Skeletal muscle cell (primary cell): ENCODE results near the gene NT5E.
"Not testable (repeated sequence)": the region's sequence is repeated elsewhere in the genome, so short reads cannot be mapped to it uniquely, and the experiment has no call there.

ENCODE experiments used
- DNase-seq: peaks from one replicate; pipeline ENCODE4 v3.0.0-alpha.2; 2010; ENCODE audit warnings: low read depth
- H3K4me3 ChIP-seq: 2 replicates; pipeline ENCODE4 v1.5.1; 2011; ENCODE audit warnings: low read depth, mild to moderate bottlenecking, control low read depth, low read length, moderate library complexity

The NT5E gene

GRCh38 chr6:85449818-85450759 lies at the start of gene NT5E:
Gene NT5E (plus strand): TSS chr6:85450083. CDS start chr6:85450140, 57 bp downstream.
- H3K4me3 ChIP-seq = peak within 1 kb of the TSS; percentile 74
- DNase-seq = no peak

GRCh38 chr6:85400331-85400730 lies 49.6 kb upstream of the NT5E start:
- DNase-seq = no peak
- no peak overlapping the region for H3K4me3 ChIP-seq

DNA sequence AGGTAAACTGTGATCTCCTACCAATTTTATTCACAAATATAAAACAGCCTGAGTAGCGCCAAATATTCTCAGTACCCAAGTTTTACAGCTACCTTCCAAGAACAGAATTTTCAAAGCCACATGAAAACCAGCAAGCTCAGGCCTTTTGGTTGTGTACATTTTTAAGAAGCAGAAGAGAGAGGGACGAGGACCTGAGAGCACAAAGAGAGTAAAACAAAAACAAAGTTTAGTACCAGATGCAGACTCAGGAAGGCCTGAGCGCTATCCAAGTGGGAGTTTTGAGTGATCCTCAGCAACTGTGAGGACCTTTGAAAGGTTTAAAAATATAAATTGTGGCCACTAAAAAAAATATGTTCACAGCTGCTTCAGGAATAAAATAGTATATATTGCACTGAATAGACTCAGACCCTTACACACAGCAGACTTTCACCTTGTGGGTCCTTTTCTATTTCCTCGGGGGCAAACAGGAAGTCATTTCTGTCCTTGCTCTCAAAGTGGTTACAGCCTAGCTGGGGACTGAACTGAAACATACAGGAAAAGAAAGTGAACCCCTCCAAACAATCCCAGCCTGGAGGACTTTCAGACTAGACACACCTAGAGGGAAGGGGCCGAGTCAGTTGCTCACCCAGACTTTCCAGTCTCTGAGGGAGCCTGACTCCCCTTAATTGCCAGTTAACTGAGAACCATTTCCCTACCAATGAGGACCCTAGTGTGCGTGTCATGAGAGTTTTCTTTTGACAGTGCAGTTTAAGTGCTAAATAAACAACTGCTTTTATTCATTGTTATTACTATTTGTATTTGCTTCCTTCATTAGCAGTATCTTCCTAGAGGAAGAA lies 48.5 kb upstream of the NT5E start:
- no peak for DNase-seq
- H3K4me3 ChIP-seq = no peak overlapping the region

- no peak for DNase-seq
- H3K4me3 ChIP-seq = no peak overlapping the region
These were observed 47.8 kb upstream of the NT5E start for GRCh38 chr6:85402071-85402470.

DNA sequence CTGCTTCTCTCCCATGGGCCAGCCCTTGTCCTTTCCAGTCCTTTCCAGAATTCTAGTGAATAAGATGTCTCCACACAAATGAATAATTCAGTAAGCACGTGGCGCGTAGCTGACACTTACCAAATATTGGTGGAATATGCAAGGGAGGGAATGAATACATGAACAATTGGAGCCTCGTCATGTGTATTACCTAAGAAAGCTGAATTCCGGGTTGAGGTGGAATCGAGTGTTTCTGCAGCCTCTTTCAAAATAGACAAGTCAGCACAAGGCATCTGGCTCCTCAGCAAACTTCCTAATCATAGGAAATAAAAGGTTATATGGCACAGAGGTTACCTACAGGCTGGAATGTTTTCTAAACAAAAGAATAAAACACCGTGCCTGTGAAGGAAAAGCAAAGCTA lies 47.0 kb upstream of the NT5E start:
- DNase-seq = no peak
- H3K4me3 ChIP-seq = no peak overlapping the region

DNA sequence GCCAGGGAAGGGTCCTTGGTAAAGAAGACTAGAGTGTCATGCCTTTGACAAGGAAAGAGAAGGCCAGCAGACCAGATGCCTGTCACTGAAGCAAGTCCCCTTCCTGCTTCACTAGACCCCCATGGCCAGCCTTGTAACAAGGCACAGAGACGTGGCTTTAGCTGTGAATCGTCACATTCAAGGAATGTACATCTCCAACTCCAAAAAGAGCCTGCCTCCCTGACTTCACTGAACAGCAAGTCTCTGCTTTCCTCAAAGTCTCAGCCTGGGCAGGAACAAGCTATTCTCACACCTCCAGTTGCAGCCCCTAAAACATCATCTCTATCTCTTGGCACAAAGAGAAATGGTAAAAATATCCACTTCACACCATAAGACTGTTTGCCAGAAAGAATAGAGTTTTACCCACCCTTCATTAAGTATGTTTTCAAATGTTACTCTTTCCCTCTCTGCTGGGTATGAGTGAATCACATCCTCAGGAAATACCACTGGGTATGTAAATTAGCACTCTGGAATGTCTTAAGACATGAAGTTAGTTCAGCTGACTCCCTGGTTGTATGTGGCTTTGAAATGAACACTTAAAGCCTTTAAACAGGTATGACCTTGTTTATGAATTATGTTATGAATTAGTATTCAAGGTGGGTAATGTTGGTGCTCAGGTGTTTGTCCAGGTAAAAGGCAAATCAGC lies 46.4 kb upstream of the NT5E start:
- DNase-seq = peak; percentile 73

GRCh38 chr6:85404016-85404563 lies 45.8 kb upstream of the NT5E start:
- H3K4me3 ChIP-seq = not testable (repeated sequence)
- peak; percentile 36 for DNase-seq

More for the DNA sequence above, 46.4 kb upstream of the NT5E start:
- no peak overlapping the region for H3K4me3 ChIP-seq

DNA sequence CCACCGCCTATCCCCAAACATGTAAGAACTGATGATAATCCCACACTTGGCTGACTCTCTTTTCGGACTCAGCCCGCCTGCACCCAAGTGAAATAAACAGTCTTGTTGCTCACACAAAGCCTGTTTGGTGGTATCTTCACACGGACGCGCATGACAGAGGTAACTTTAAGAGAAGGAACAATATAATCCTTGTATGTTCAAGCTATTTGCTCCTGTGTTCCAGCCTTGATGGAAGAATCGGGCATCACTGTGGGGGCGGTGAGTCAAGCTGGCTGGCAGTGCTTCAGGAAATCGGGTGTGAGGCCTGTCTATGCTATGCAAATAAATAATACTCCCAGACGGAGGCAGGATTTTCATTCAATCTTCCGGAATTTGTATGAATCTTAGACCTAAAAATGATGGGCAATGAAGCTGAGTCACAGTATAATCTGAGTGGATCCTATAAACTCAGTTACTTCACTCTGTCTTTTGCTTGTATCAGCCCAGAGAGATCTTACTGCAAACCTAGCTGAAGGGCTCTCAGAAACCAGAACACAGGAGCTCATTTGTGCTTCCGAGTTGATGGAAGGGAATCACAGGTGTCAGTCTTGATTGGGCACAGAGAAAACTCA lies 45.2 kb upstream of the NT5E start:
- peak; percentile 89 for DNase-seq
- no peak overlapping the region for H3K4me3 ChIP-seq

DNA sequence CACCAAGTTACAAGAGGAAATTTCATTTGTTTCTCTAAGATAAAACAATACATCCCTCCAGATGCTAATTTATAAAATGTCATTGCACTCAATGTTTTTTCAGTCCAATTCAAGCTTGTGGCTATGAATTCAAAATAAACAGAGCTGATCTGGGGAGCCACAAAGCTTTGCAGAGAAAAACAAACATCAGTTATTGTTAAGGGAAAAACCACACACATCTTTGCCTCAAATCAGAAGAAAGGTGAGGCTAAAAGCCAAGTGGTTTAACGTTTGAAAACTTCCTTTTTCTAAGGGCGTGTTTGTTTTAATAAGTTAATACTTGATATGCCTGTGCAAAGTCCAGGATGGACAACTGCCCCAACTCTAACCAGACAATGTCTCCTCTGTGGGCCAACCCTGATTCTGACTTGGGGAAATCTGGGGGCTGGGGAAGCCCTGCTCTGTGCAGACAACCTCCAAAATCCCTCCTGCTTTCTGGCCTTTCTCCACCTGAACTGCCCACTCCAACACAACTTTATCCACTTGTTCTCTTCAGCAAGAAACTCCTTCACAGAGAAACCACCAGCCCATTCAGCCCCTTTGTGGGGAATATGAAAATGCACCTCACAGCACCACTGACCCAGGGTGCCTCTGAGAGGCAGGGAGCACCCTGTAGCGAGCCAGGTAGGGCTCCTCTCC lies 44.6 kb upstream of the NT5E start:
- H3K4me3 ChIP-seq = no peak overlapping the region
- DNase-seq = no peak

DNA sequence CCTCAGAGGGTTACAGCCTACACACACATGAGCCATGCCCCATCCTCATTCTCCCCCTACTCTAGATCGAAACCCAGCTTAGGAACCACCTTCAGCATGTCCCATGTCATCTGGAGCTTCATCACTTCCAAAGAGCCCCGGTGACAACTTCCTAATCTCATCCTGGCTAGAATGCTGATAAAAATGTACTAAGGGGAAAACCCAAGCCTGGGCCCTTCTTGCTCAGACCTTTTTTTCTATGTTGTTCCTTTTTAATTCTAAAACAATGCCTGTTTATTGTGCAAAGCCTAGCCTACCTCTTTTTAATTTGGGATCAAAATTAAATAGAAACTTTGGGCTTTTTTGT lies 44.1 kb upstream of the NT5E start:
- no peak for DNase-seq
- H3K4me3 ChIP-seq = no peak overlapping the region

DNA sequence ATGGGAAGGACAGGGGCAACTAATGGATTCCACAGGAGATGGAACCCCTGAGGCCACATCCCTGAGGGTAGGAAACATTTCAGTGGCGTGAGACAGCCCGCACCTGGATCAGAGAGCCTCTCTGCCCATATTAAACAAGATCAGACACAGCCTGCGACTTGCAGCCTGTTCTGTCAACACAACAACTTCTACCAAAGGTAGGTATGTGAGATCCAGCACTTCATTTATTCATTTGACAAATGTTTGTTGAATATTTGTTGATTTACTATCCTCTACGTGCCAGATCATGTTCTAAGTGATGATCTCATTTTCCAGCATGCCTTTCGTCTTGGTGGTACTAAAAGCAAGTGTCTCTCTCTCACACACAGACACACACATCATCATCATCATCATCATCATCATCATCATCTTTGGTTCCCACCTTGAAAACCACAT lies 43.2 kb upstream of the NT5E start:
- no peak overlapping the region for H3K4me3 ChIP-seq
- no peak for DNase-seq

DNA sequence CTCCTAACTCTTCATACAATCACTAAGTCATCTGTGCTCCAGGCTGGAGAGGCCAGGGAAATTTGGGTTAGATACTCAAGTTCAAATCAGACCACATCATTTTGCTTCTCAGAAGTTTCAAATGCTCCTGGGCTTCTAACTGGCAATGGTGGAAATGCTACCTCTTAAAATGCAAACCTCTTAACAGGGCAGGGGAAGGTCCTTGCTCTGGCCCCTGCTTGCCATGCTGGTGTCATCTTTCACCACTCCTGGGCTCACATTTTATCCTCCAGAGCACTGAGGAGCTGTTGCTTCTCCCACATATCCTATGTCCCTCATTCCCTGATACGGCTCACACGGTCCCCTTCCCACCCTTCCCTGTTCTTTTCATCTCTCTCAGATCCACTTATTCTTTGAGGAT lies 41.8 kb upstream of the NT5E start:
- no peak for DNase-seq
- no peak overlapping the region for H3K4me3 ChIP-seq

GRCh38 chr6:85412911-85413430 lies 36.9 kb upstream of the NT5E start:
- DNase-seq = no peak
- H3K4me3 ChIP-seq = no peak overlapping the region

GRCh38 chr6:85416049-85416448 lies 33.8 kb upstream of the NT5E start:
- peak; percentile 37 for DNase-seq
- no peak overlapping the region for H3K4me3 ChIP-seq

GRCh38 chr6:85416766-85417165 lies 33.1 kb upstream of the NT5E start:
- H3K4me3 ChIP-seq = no peak overlapping the region
- DNase-seq = no peak

- DNase-seq = no peak
- H3K4me3 ChIP-seq = no peak overlapping the region
These were observed 32.5 kb upstream of the NT5E start for GRCh38 chr6:85417336-85417735.

DNA sequence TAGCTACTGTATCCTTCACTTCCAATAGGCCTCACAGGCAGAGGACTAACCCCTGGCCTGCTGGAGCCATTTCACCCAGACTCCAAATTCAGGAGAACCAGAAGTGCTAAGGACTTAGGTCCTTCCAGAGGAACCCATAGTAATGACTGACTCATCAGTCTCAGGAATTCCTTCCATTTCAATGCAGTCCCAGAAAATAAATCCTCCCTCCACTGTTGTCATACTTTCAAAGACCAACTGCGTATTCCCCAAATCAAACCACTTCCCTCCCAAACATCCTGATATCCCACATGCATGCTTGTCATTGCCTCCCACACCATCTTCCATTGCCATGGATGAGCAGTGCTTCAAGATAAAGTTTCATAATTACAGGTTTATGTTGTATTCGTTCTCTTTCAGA lies 31.8 kb upstream of the NT5E start:
- H3K4me3 ChIP-seq = no peak overlapping the region
- DNase-seq = peak; percentile 55

DNA sequence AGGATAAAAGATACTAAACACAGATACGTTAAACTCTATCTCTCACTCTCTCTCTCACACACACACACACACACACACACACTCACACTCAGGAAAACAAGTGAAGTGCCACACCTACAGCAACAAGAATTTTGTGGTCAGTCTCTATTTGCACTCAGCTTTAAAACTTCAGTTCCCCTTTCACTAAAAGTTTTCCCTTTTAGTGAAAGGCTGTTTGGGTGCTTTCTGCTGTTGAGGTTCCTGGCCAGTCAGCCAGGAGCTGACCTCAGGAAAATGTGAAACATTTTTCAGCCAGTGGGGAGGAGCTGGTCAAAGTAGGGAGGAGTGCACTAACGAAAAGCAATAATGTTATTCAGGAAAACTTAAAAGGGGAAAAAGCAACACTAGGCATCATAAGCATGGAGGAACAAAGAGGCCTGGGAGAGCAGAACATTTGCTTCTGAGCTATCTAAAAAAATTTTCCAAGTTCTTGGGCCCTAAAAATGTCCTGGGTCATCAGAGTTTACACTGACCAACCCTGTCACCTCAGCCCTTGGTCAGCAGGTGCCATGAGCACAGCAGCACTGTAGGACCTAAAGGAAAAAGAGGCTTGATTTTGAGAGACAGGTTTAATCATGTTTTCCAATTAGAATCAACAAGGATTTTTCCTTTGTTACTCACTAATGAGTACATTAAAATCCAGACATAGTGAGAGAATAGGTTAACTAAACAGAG lies 30.7 kb upstream of the NT5E start:
- no peak for DNase-seq
- no peak overlapping the region for H3K4me3 ChIP-seq
